ENCODE data around the gene GLI2. TPM values are rescaled to one million over a fixed set of nuclear protein-coding genes. Genes with fewer than 3 reads are reported as not detected.

The GLI2 gene
- total RNA-seq, 3 donors from 2014 or later (not counting 1 experiment from before 2014, with no cell fraction given): not detected

GRCh38 chr2:120779781-120780283 is 44.2 kb downstream of the GLI2 start:
- Mint-ChIP-seq H3K4me1 (peaks cover 0 to 6% of the 10 kb centered on the region in 2 donors), H3K4me3 (no peak overlapping the region), H3K27me3 (ENCODE audit: low read depth in 2 of 2) (no peaks in the 10 kb centered on the region), H3K36me3 (no peaks in the 10 kb centered on the region), H3K9me3 (no peaks in the 10 kb centered on the region), H3K27ac (no peak overlapping the region)
- Histone ChIP-seq H3K27me3 (ENCODE audit: control insufficient read depth, insufficient read depth, low read length) (no peaks in the 10 kb centered on the region), H3K4me1 (ENCODE audit: control insufficient read depth, insufficient read depth, low read length) (peaks cover 4% of the 10 kb centered on the region), H3K4me3 (ENCODE audit: low read length) (no peak overlapping the region), H3K36me3 (ENCODE audit: control insufficient read depth, insufficient read depth, low read length) (no peaks in the 10 kb centered on the region), H3K9me3 (ENCODE audit: control insufficient read depth, insufficient read depth, low read length) (no peaks in the 10 kb centered on the region), H3K27ac (ENCODE audit: low read length) (no peak overlapping the region)
- ATAC-seq: no peak
- DNase-seq: no peak
- intact Hi-C loops (cut with micrococcal nuclease): no loop called here
- TF ChIP-seq, protein P1, sequence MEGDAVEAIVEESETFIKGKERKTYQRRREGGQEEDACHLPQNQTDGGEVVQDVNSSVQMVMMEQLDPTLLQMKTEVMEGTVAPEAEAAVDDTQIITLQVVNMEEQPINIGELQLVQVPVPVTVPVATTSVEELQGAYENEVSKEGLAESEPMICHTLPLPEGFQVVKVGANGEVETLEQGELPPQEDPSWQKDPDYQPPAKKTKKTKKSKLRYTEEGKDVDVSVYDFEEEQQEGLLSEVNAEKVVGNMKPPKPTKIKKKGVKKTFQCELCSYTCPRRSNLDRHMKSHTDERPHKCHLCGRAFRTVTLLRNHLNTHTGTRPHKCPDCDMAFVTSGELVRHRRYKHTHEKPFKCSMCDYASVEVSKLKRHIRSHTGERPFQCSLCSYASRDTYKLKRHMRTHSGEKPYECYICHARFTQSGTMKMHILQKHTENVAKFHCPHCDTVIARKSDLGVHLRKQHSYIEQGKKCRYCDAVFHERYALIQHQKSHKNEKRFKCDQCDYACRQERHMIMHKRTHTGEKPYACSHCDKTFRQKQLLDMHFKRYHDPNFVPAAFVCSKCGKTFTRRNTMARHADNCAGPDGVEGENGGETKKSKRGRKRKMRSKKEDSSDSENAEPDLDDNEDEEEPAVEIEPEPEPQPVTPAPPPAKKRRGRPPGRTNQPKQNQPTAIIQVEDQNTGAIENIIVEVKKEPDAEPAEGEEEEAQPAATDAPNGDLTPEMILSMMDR (IDR thresholded peaks at IDR 0.05): no peak
- WGBS (ENCODE audit: insufficient coverage): 76% methylated on average over 13 of the region's 13 CpGs

DNA sequence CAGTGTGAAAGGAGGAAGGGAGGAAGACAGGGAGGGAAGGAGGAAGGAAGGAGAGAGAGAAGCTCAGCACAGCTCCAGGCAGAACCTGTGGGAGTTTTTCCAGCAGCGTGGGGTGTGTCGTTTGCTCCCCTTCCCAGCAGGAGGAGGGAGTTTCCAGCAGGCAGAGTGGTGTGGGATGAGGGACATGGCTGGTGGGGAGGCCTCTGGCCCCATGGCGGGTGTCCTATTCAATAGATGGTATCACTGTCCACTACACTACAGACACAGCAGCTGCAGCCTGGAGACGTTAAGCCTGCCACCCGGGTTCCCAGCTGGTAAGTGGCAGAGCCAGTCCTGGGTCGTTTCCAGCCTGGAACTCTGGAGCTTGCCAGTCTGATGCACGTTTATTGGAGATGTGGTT is 44.7 kb downstream of the GLI2 start:
- peaks cover 0 to 6% of the 10 kb centered on the region in 2 donors for H3K4me1 Mint-ChIP-seq
- Histone ChIP-seq H3K36me3 (ENCODE audit: control insufficient read depth, insufficient read depth, low read length) (no peaks in the 10 kb centered on the region), H3K4me3 (ENCODE audit: low read length) (no peak overlapping the region), H3K27ac (ENCODE audit: low read length) (no peak overlapping the region), H3K27me3 (ENCODE audit: control insufficient read depth, insufficient read depth, low read length) (no peaks in the 10 kb centered on the region), H3K9me3 (ENCODE audit: control insufficient read depth, insufficient read depth, low read length) (no peaks in the 10 kb centered on the region), H3K4me1 (ENCODE audit: control insufficient read depth, insufficient read depth, low read length) (peaks cover 4% of the 10 kb centered on the region)
- H3K27me3 Mint-ChIP-seq (ENCODE audit: low read depth in 2 of 2): no peaks in the 10 kb centered on the region
- TF ChIP-seq, protein P1 (IDR thresholded peaks at IDR 0.05): no peak
- intact Hi-C loops (cut with micrococcal nuclease): no loop called here
- H3K4me3 Mint-ChIP-seq: no peak overlapping the region
- no peaks in the 10 kb centered on the region for H3K36me3 Mint-ChIP-seq
- H3K27ac Mint-ChIP-seq: no peak overlapping the region
- DNase-seq (no peak), ATAC-seq (no peak)
- 65% methylated on average over 7 of the region's 7 CpGs for WGBS (ENCODE audit: insufficient coverage)
- H3K9me3 Mint-ChIP-seq: no peaks in the 10 kb centered on the region

DNA sequence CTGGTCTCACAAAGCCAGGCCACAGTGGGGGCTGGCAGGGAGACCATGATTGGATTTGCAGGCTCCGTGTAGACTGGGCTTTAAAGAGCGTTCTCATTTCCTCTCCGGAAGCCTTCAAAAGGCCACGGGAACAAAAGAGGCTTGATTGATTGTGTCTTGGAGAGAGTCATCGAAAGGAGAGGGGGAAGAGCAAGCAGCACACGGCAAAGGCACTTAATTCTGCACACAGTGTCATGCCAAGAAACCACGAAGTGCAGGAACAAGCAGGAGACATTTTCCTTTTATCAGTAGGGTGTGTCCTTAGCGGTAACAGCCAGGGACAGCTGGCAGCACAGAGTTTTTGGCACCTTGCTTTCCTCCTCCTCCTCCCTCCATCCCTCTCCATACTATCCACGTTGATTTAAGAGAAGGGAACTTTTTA is 47.7 kb downstream of the GLI2 start:
- H3K9me3 Mint-ChIP-seq: no peaks in the 10 kb centered on the region
- no peaks in the 10 kb centered on the region for H3K27me3 Mint-ChIP-seq (ENCODE audit: low read depth in 2 of 2)
- no peak overlapping the region for H3K4me3 Mint-ChIP-seq
- peaks cover 0 to 6% of the 10 kb centered on the region in 2 donors for H3K4me1 Mint-ChIP-seq
- no peaks in the 10 kb centered on the region for H3K36me3 Mint-ChIP-seq
- Histone ChIP-seq H3K4me3 (ENCODE audit: low read length) (no peak overlapping the region), H3K27me3 (ENCODE audit: control insufficient read depth, insufficient read depth, low read length) (no peaks in the 10 kb centered on the region), H3K27ac (ENCODE audit: low read length) (no peak overlapping the region), H3K36me3 (ENCODE audit: control insufficient read depth, insufficient read depth, low read length) (no peaks in the 10 kb centered on the region), H3K9me3 (ENCODE audit: control insufficient read depth, insufficient read depth, low read length) (no peaks in the 10 kb centered on the region), H3K4me1 (ENCODE audit: control insufficient read depth, insufficient read depth, low read length) (peaks cover 4% of the 10 kb centered on the region)
- intact Hi-C loops (cut with micrococcal nuclease): no loop called here
- DNase-seq: peak in 1 of 2 donors; percentile 6
- H3K27ac Mint-ChIP-seq: no peak overlapping the region
- ATAC-seq: no peak
- WGBS (ENCODE audit: insufficient coverage): 9% methylated on average over 7 of the region's 9 CpGs
- TF ChIP-seq, protein P1 (IDR thresholded peaks at IDR 0.05): no peak

DNA sequence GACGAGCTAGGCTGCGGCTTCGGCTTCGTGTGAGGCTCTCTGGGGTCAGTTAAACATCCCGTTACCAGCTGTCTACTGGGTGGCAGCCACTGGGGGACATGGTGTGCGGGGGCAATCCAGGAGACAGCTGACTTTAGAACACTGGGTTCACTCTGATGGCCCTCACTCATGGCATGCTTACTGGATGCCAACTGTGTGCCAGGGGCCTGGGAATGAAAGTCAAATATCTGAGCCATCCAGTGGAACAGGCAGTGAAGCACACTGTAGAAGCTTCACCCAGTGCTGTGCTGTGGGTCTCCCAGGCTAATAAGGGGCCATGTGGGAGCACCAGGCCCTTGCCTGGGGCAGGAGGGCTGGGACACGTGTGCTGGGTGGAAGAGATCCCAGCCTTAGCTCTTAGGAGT is 48.3 kb downstream of the GLI2 start:
- Mint-ChIP-seq H3K4me3 (no peak overlapping the region), H3K27me3 (ENCODE audit: low read depth in 2 of 2) (no peaks in the 10 kb centered on the region), H3K27ac (no peak overlapping the region), H3K9me3 (no peaks in the 10 kb centered on the region), H3K4me1 (peaks cover 0 to 6% of the 10 kb centered on the region in 2 donors), H3K36me3 (no peaks in the 10 kb centered on the region)
- peaks cover 4% of the 10 kb centered on the region for H3K4me1 ChIP-seq (ENCODE audit: control insufficient read depth, insufficient read depth, low read length)
- no peak overlapping the region for H3K27ac ChIP-seq (ENCODE audit: low read length)
- no peaks in the 10 kb centered on the region for H3K36me3 ChIP-seq (ENCODE audit: control insufficient read depth, insufficient read depth, low read length)
- TF ChIP-seq, protein P1 (IDR thresholded peaks at IDR 0.05): no peak
- H3K27me3 ChIP-seq (ENCODE audit: control insufficient read depth, insufficient read depth, low read length): no peaks in the 10 kb centered on the region
- intact Hi-C loops (cut with micrococcal nuclease): no loop called here
- H3K4me3 ChIP-seq (ENCODE audit: low read length): no peak overlapping the region
- WGBS (ENCODE audit: insufficient coverage): 86% methylated on average over 7 of the region's 7 CpGs
- ATAC-seq: no peak
- no peaks in the 10 kb centered on the region for H3K9me3 ChIP-seq (ENCODE audit: control insufficient read depth, insufficient read depth, low read length)
- no peak for DNase-seq

Measured in natural killer cell (primary cell).